Activated T-cell treated with anti-CD3 and anti-CD28 coated beads for 4 hours (primary cell): Measurements from ENCODE around the gene GJA1.
"Not testable (repeated sequence)": the region's sequence is repeated elsewhere in the genome, so short reads cannot be mapped to it uniquely, and the experiment has no call there.

Source experiments
- DNase-seq: peaks from one replicate; pipeline ENCODE4 v3.0.0-alpha.2; 2020

Gene GJA1

GRCh38 chr6:121435444-121436069 lies at the start of gene GJA1:
Gene GJA1 (plus strand): TSS chr6:121435646. CDS start chr6:121446848, 11,202 bp downstream.
- no peak for DNase-seq

GRCh38 chr6:121386551-121386950 lies 48.9 kb upstream of the GJA1 start:
- DNase-seq, result not testable (repeated sequence)

GRCh38 chr6:121389419-121389818 lies 46.0 kb upstream of the GJA1 start:
- DNase-seq, result no peak

- no peak for DNase-seq
These were observed 41.5 kb upstream of the GJA1 start for GRCh38 chr6:121393731-121394505.

GRCh38 chr6:121395736-121396135 lies 39.7 kb upstream of the GJA1 start:
- no peak for DNase-seq

GRCh38 chr6:121397188-121397587 lies 38.3 kb upstream of the GJA1 start:
- DNase-seq, result not testable (repeated sequence)

GRCh38 chr6:121398127-121398526 lies 37.3 kb upstream of the GJA1 start:
- DNase-seq, result no peak

GRCh38 chr6:121399966-121400365 lies 35.5 kb upstream of the GJA1 start:
- no peak for DNase-seq

- DNase-seq, result no peak
These were observed 31.5 kb upstream of the GJA1 start for GRCh38 chr6:121403964-121404363.

- no peak for DNase-seq
These were observed 30.1 kb upstream of the GJA1 start for GRCh38 chr6:121405306-121405705.

- no peak for DNase-seq
These were observed 27.1 kb upstream of the GJA1 start for GRCh38 chr6:121408321-121408720.

GRCh38 chr6:121413879-121414278 lies 21.6 kb upstream of the GJA1 start:
- DNase-seq, result no peak

- DNase-seq, result no peak
These were observed 17.1 kb upstream of the GJA1 start for GRCh38 chr6:121418346-121418745.

- no peak for DNase-seq
These were observed 8.8 kb upstream of the GJA1 start for GRCh38 chr6:121426686-121427085.

GRCh38 chr6:121428872-121429756 lies 6.3 kb upstream of the GJA1 start:
- no peak for DNase-seq

GRCh38 chr6:121430514-121431460 lies 4.7 kb upstream of the GJA1 start:
- no peak for DNase-seq

- not testable (repeated sequence) for DNase-seq
These were observed 3.7 kb upstream of the GJA1 start for GRCh38 chr6:121431776-121432175.

- no peak for DNase-seq
These were observed 1.2 kb upstream of the GJA1 start for GRCh38 chr6:121434037-121434770.

GRCh38 chr6:121436274-121436857 lies 920 bp downstream of the GJA1 start:
- no peak for DNase-seq

GRCh38 chr6:121436960-121437850 lies 1.8 kb downstream of the GJA1 start:
- DNase-seq, result no peak
